Tibial artery (tissue), 4 donors: Measurements from ENCODE around the gene MYBBP1A.
"Not testable (repeated sequence)": the region's sequence is repeated elsewhere in the genome, so short reads cannot be mapped to it uniquely, and the experiment has no call there.

ENCODE experiments used
- DNase-seq, 2 donors: peaks; one replicate each; pipeline ENCODE4 v3.0.0-alpha.2; 2019
- H3K27ac ChIP-seq, 2 donors: fragments of 200-600 bp; sonication (generic) in 1 of 2; 1 replicate in 1 of 2; 2 replicates in 1 of 2; pipeline ENCODE4 v1.5.1; 2018 to 2019; ENCODE audit warnings: mild to moderate bottlenecking in 1 of 2
- H3K27me3 ChIP-seq, 2 donors: fragments of 200-600 bp; sonication (generic) in 1 of 2; one replicate each; pipeline versions ENCODE4 v1.5.1 to v1.6.0; 2016 to 2019
- H3K36me3 ChIP-seq, 3 donors: fragments of 200-600 bp; sonication (generic) in 2 of 3; one replicate each; pipeline ENCODE4 v1.5.1; 2016 to 2019; ENCODE audit warnings: mild to moderate bottlenecking in 2 of 3
- H3K4me1 ChIP-seq, 4 donors: fragments of 200-600 bp; sonication (generic) in 2 of 4; 1 replicate in 3 of 4; 2 replicates in 1 of 4; pipeline ENCODE4 v1.5.1; 2016 to 2019
- H3K4me3 ChIP-seq, 2 donors: fragments of 200-600 bp; sonication (generic) in 1 of 2; 1 replicate in 1 of 2; 2 replicates in 1 of 2; pipeline ENCODE4 v1.5.1; 2018 to 2019; ENCODE audit warnings: mild to moderate bottlenecking in 2 of 2
- H3K9me3 ChIP-seq, 3 donors: fragments of 200-600 bp; sonication (generic) in 1 of 3; one replicate each; pipeline ENCODE4 v1.5.1; 2016 to 2019
- intact Hi-C: fragments of 100-400 bp; cut with DNase I; formaldehyde crosslinking; loops from one replicate; pipeline ENCODE4 v1.15.0; 2023; ENCODE audit warnings: low total_unique reads
- TF ChIP-seq, protein P1 (sequence below), 2 experiments: fragments of 200-600 bp in 1 of 2; fragments of 450-650 bp in 1 of 2; IDR thresholded peaks; one replicate each; pipeline ENCODE4 v1.5.1; 2017 to 2019; ENCODE audit warnings: antibody characterized with exemption in 2 of 2, mild to moderate bottlenecking in 1 of 2, moderate library complexity in 1 of 2

MYBBP1A gene

GRCh38 chr17:4600563-4600962 lies 45.4 kb upstream of the MYBBP1A start:
- no peak overlapping the region for H3K4me3 ChIP-seq
- no peaks in the 10 kb centered on the region for H3K36me3 ChIP-seq
- no peaks in the 10 kb centered on the region for H3K9me3 ChIP-seq
- DNase-seq, result no peak
- TF ChIP-seq, protein P1, sequence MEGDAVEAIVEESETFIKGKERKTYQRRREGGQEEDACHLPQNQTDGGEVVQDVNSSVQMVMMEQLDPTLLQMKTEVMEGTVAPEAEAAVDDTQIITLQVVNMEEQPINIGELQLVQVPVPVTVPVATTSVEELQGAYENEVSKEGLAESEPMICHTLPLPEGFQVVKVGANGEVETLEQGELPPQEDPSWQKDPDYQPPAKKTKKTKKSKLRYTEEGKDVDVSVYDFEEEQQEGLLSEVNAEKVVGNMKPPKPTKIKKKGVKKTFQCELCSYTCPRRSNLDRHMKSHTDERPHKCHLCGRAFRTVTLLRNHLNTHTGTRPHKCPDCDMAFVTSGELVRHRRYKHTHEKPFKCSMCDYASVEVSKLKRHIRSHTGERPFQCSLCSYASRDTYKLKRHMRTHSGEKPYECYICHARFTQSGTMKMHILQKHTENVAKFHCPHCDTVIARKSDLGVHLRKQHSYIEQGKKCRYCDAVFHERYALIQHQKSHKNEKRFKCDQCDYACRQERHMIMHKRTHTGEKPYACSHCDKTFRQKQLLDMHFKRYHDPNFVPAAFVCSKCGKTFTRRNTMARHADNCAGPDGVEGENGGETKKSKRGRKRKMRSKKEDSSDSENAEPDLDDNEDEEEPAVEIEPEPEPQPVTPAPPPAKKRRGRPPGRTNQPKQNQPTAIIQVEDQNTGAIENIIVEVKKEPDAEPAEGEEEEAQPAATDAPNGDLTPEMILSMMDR (IDR thresholded peaks at IDR 0.05), result no peak
- no peak overlapping the region for H3K27ac ChIP-seq
- intact Hi-C loops, result no loop called here
- H3K4me1 ChIP-seq, result peaks cover 0 to 7% (median 0%) of the 10 kb centered on the region in 4 donors
- H3K27me3 ChIP-seq, result peaks cover 0 to 39% of the 10 kb centered on the region in 2 donors

DNA sequence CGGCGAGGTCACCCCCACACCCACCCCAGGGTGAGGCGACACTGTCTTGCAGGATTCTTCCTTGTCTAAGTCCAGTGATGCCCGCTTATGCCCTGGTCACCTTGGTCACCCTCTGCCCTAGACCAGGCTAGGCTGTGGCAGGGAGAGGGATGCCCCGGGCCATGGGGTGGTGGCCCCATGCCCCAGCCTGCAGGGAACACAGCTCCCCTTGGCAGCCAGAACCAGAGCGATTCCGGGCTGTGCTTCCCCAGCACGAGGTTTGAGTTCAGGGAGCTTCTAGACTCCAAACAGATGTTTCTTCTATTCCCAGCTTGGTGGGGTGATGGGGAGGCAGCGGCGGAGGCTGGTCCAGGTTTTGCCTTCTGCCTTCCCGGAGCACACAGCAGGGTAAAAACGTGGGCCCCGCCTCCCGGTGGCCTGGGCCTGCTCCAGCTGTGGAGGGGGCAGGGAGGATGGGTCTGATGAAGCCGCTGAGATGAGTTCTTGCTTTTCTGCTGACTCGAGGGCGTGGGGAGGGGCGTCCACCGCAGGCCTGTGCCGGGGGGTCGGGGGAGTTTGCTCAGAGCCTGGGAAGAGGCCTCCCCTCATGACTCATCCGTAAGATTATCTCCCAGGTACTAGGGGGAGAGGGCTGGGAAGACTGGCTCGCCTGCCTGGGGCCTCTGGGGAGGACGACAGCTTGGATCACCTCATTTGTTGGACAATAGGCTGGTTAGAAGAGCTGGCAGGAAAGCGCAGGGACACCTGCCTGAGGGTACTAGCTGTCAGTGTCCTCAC lies 44.5 kb upstream of the MYBBP1A start:
- Histone ChIP-seq H3K27me3 (peaks cover 0 to 39% of the 10 kb centered on the region in 2 donors), H3K4me3 (no peak overlapping the region), H3K36me3 (no peaks in the 10 kb centered on the region), H3K27ac (no peak overlapping the region), H3K9me3 (no peaks in the 10 kb centered on the region), H3K4me1 (peaks cover 0 to 7% (median 0%) of the 10 kb centered on the region in 4 donors)
- TF ChIP-seq, protein P1 (IDR thresholded peaks at IDR 0.05), result no peak
- DNase-seq, result no peak
- intact Hi-C loops, result no loop called here

GRCh38 chr17:4598776-4599504 lies 43.8 kb upstream of the MYBBP1A start:
- DNase-seq, result peak in 1 of 2 donors; percentile 52
- Histone ChIP-seq H3K36me3 (no peaks in the 10 kb centered on the region), H3K27me3 (peaks cover 0 to 39% of the 10 kb centered on the region in 2 donors), H3K9me3 (no peaks in the 10 kb centered on the region), H3K4me3 (no peak overlapping the region), H3K27ac (no peak overlapping the region), H3K4me1 (peaks cover 0 to 7% (median 0%) of the 10 kb centered on the region in 4 donors)
- intact Hi-C loops, result no loop called here
- TF ChIP-seq, protein P1 (IDR thresholded peaks at IDR 0.05), result no peak

DNA sequence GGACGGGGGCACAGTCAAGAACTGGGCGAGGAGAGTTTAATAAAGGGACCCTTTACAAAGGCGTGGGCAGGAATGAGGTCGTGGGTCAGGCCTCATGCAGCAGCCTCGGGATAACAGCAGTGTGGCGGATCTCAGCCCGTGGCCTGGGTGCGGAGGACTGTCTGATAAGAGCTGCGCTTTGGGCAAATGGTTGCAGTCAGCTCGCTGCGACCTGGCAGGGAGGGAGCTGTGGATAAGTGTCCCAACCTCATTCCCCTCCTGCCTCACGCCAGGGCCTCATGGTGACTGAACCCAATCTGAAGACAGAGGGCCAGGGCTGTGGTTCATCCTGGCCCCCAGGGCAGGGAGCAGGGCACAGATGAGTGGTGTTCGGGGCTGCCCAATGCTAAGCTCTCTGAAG lies 42.8 kb upstream of the MYBBP1A start:
- Histone ChIP-seq H3K27ac (no peak overlapping the region), H3K4me3 (no peak overlapping the region)
- DNase-seq, result no peak

DNA sequence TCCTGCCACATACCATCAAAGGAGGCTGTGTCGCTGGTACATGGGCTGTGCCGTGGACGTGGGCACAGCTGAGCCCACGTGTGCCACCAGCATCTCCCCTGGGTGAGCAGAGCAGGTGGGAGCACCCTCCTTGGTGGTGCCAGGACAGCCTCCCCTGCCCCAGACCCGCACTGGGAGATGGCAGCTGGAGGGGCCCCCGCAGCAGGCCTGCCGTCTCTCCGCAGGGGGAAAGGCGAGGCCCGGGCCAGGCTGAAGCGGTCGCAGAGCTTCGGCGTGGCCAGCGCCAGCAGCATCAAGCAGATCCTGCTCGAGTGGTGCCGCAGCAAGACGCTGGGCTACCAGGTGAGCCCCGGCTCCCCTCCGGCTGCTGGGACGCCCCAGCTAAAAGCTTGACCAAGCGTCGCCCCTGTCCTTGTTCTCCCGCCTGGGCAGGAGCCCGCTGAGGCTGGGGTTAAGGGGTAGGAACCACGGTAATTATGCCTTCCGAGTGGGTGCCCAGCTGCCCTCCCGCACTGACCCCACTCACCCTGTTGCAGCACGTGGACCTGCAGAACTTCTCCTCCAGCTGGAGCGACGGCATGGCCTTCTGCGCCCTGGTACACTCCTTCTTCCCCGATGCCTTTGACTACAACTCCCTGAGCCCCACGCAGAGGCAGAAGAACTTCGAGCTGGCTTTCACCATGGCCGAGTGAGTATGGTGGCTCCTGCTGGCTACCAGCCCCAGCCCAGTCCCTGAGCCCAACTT lies 41.6 kb upstream of the MYBBP1A start:
- no peaks in the 10 kb centered on the region for H3K9me3 ChIP-seq
- intact Hi-C loops, result no loop called here
- no peaks in the 10 kb centered on the region for H3K36me3 ChIP-seq
- no peak overlapping the region for H3K27ac ChIP-seq
- peaks cover 0 to 7% (median 0%) of the 10 kb centered on the region in 4 donors for H3K4me1 ChIP-seq
- H3K4me3 ChIP-seq, result no peak overlapping the region
- peaks cover 0 to 46% of the 10 kb centered on the region in 2 donors for H3K27me3 ChIP-seq
- no peak for DNase-seq
- TF ChIP-seq, protein P1 (IDR thresholded peaks at IDR 0.05), result no peak

More for the DNA sequence above, 42.8 kb upstream of the MYBBP1A start:
- TF ChIP-seq, protein P1 (IDR thresholded peaks at IDR 0.05), result no peak
- Histone ChIP-seq H3K27me3 (peaks cover 0 to 39% of the 10 kb centered on the region in 2 donors), H3K9me3 (no peaks in the 10 kb centered on the region), H3K4me1 (peaks cover 0 to 7% (median 0%) of the 10 kb centered on the region in 4 donors), H3K36me3 (no peaks in the 10 kb centered on the region)
- intact Hi-C loops, result no loop called here

- H3K36me3 ChIP-seq, H3K4me3 ChIP-seq, H3K9me3 ChIP-seq, H3K27ac ChIP-seq, intact Hi-C loops, H3K4me1 ChIP-seq: not testable (repeated sequence)
- H3K27me3 ChIP-seq, result peaks cover 0 to 53% of the 10 kb centered on the region in 2 donors
- peak in 1 of 2 donors; percentile 59 for DNase-seq
Measured at GRCh38 chr17:4595685-4596342, 40.6 kb upstream of the MYBBP1A start.
